ENCODE measurements around the gene OTOA. TPM values are rescaled to one million over a fixed set of nuclear protein-coding genes. Genes with fewer than 3 reads are reported as not detected.

The OTOA gene
- total RNA-seq, 1 experiment from 2014 or later, result not detected

- Histone ChIP-seq H3K36me3 (ENCODE audit: low read depth) (peaks cover 12% of the 10 kb centered on the region; the same call in 1 of the 2 replicates), H3K27ac (no peak overlapping the region), H3K9me2 (ENCODE audit: insufficient read depth) (no peaks in the 10 kb centered on the region), H2AFZ (no peak overlapping the region), H3K27me3 (ENCODE audit: insufficient read depth, low read depth) (no peaks in the 10 kb centered on the region), H3K4me2 (no peak overlapping the region), H3K4me3 (no peak overlapping the region), H4K20me1 (ENCODE audit: insufficient read depth) (peaks cover 4% of the 10 kb centered on the region; the same call in 1 of the 2 replicates), H3F3A (ENCODE audit: insufficient read depth, low read depth) (peaks cover 19% of the 10 kb centered on the region; the same call in 1 of the 2 replicates), H3K4me1 (replicated peaks; ENCODE audit: insufficient read depth) (peaks cover 3% of the 10 kb centered on the region; the same call in 1 of the 2 replicates), H3K9me3 (ENCODE audit: insufficient read depth, low read depth) (no peaks in the 10 kb centered on the region), H3K79me2 (ENCODE audit: low read depth) (peaks cover 62% of the 10 kb centered on the region)
- ChIA-PET CTCF (interaction anchor here (0.5 kb wide), 1 partner anchor 16 kb away, joined by 3 read pairs; no protein-coding TSS in a partner anchor), POLR2A (ENCODE audit: unreplicated experiment) (no interaction called here)
- intact Hi-C loops (cut with micrococcal nuclease; ENCODE audit: unreplicated experiment), result no loop called here
- TF ChIP-seq CTCF (conservative IDR thresholded peaks at IDR 0.05) (no peak), EZH2 (IDR thresholded peaks at IDR 0.05; ENCODE audit: low read depth) (no peak)
- DNase-seq, result no peak
- BruUV-seq (replicated peaks), result no TSS peak
Observed at GRCh38 chr16:21645261-21645721, 18.5 kb upstream of the OTOA start.

GRCh38 chr16:21646091-21646490 is 17.7 kb upstream of the OTOA start:
- no peaks in the 10 kb centered on the region for H3K9me3 ChIP-seq (ENCODE audit: insufficient read depth, low read depth)
- CTCF ChIA-PET, result no interaction called here
- H3K9me2 ChIP-seq (ENCODE audit: insufficient read depth), result no peaks in the 10 kb centered on the region
- H3K79me2 ChIP-seq (ENCODE audit: low read depth), result peaks cover 61% of the 10 kb centered on the region
- H2AFZ ChIP-seq, result no peak overlapping the region
- H4K20me1 ChIP-seq (ENCODE audit: insufficient read depth), result peaks cover 4% of the 10 kb centered on the region; the same call in 1 of the 2 replicates
- TF ChIP-seq EZH2 (IDR thresholded peaks at IDR 0.05; ENCODE audit: low read depth) (no peak), CTCF (conservative IDR thresholded peaks at IDR 0.05) (no peak)
- no peak overlapping the region for H3K4me3 ChIP-seq
- H3K36me3 ChIP-seq (ENCODE audit: low read depth), result peaks cover 12% of the 10 kb centered on the region; the same call in 1 of the 2 replicates
- H3K27me3 ChIP-seq (ENCODE audit: insufficient read depth, low read depth), result no peaks in the 10 kb centered on the region
- intact Hi-C loops (cut with micrococcal nuclease; ENCODE audit: unreplicated experiment), result no loop called here
- BruUV-seq (replicated peaks), result no TSS peak
- POLR2A ChIA-PET (ENCODE audit: unreplicated experiment), result no interaction called here
- no peaks in the 10 kb centered on the region for H3K4me1 ChIP-seq (replicated peaks; ENCODE audit: insufficient read depth)
- peaks cover 18% of the 10 kb centered on the region; the same call in 1 of the 2 replicates for H3F3A ChIP-seq (ENCODE audit: insufficient read depth, low read depth)
- no peak overlapping the region for H3K27ac ChIP-seq
- no peak overlapping the region for H3K4me2 ChIP-seq
- no peak for DNase-seq

- intact Hi-C loops (cut with micrococcal nuclease; ENCODE audit: unreplicated experiment), result no loop called here
- H3K9me2 ChIP-seq (ENCODE audit: insufficient read depth), result no peaks in the 10 kb centered on the region
- peaks cover 4% of the 10 kb centered on the region; the same call in 1 of the 2 replicates for H4K20me1 ChIP-seq (ENCODE audit: insufficient read depth)
- no peak overlapping the region for H3K4me3 ChIP-seq
- no peak overlapping the region for H2AFZ ChIP-seq
- H3K36me3 ChIP-seq (ENCODE audit: low read depth), result peaks cover 12% of the 10 kb centered on the region; the same call in 1 of the 2 replicates
- H3K79me2 ChIP-seq (ENCODE audit: low read depth), result peaks cover 52% of the 10 kb centered on the region
- no peaks in the 10 kb centered on the region for H3K4me1 ChIP-seq (replicated peaks; ENCODE audit: insufficient read depth)
- H3K9me3 ChIP-seq (ENCODE audit: insufficient read depth, low read depth), result no peaks in the 10 kb centered on the region
- H3K4me2 ChIP-seq, result no peak overlapping the region
- POLR2A ChIA-PET (ENCODE audit: unreplicated experiment), result interaction anchor here (0.6 kb wide), 1 partner anchor 1679 kb away, joined by 3 read pairs; no protein-coding TSS in a partner anchor
- no TSS peak for BruUV-seq (replicated peaks)
- H3K27ac ChIP-seq, result no peak overlapping the region
- H3K27me3 ChIP-seq (ENCODE audit: insufficient read depth, low read depth), result no peaks in the 10 kb centered on the region
- peaks cover 18% of the 10 kb centered on the region; the same call in 1 of the 2 replicates for H3F3A ChIP-seq (ENCODE audit: insufficient read depth, low read depth)
- CTCF ChIA-PET, result no interaction called here
- no peak for DNase-seq
- TF ChIP-seq EZH2 (IDR thresholded peaks at IDR 0.05; ENCODE audit: low read depth), result no peak
- TF ChIP-seq CTCF (conservative IDR thresholded peaks at IDR 0.05), result no peak
Observed at GRCh38 chr16:21646721-21647561, 16.8 kb upstream of the OTOA start.

All from PC-9 (cell line).